Stimulated activated CD8-positive, alpha-beta memory T cell treated with anti-CD3 and anti-CD28 coated beads, Interleukin-7, amount 100 ng/mL, for 1 hour (primary cell): ENCODE measurements around the gene NPEPPS.
A peak's percentile ranks its signal among the peaks of the same experiment; 100 is the strongest.

Experiments
- DNase-seq, 2 donors: peaks; one replicate each; pipeline ENCODE4 v3.0.0-alpha.2; 2020; ENCODE audit warnings: low read depth in 2 of 2

NPEPPS gene

GRCh38 chr17:47628014-47628566, 97.2 kb downstream of the NPEPPS start:
- no peak for DNase-seq

GRCh38 chr17:47629826-47630225, 98.9 kb downstream of the NPEPPS start:
- no peak for DNase-seq

- no peak for DNase-seq
Measured at GRCh38 chr17:47630614-47631013, 99.7 kb downstream of the NPEPPS start.

- no peak for DNase-seq
Measured at GRCh38 chr17:47632991-47633390, 102.1 kb downstream of the NPEPPS start.

- no peak for DNase-seq
Measured at GRCh38 chr17:47633996-47634395, 103.1 kb downstream of the NPEPPS start.

GRCh38 chr17:47634870-47635269, 104.0 kb downstream of the NPEPPS start:
- no peak for DNase-seq

GRCh38 chr17:47635734-47636133, 104.8 kb downstream of the NPEPPS start:
- no peak for DNase-seq

GRCh38 chr17:47636273-47637030, 105.5 kb downstream of the NPEPPS start:
- no peak for DNase-seq

- DNase-seq = no peak
Measured at GRCh38 chr17:47638903-47639302, 108.0 kb downstream of the NPEPPS start.

GRCh38 chr17:47640076-47640475, 109.2 kb downstream of the NPEPPS start:
- no peak for DNase-seq

- DNase-seq = no peak
Measured at GRCh38 chr17:47641202-47641601, 110.3 kb downstream of the NPEPPS start.

GRCh38 chr17:47643116-47643515, 112.2 kb downstream of the NPEPPS start:
- no peak for DNase-seq

GRCh38 chr17:47644324-47644723, 113.4 kb downstream of the NPEPPS start:
- no peak for DNase-seq

- DNase-seq = peak; percentile 91 to 94
Measured at GRCh38 chr17:47649153-47649971, 118.5 kb downstream of the NPEPPS start, which contains the start of gene KPNB1. Gene KPNB1 (plus strand): TSS chr17:47649919. CDS start chr17:47650245, 326 bp downstream.

- DNase-seq = peak in 1 of 2 donors; percentile 14
Measured at GRCh38 chr17:47649972-47650524, 119.1 kb downstream of the NPEPPS start.

GRCh38 chr17:47650525-47651522, 119.9 kb downstream of the NPEPPS start:
- DNase-seq = peak; percentile 76 to 80

GRCh38 chr17:47651704-47652103, 120.8 kb downstream of the NPEPPS start:
- no peak for DNase-seq

- no peak for DNase-seq
Measured at GRCh38 chr17:47652570-47652969, 121.7 kb downstream of the NPEPPS start.

GRCh38 chr17:47653442-47653841, 122.5 kb downstream of the NPEPPS start:
- no peak for DNase-seq

- no peak for DNase-seq
Measured at GRCh38 chr17:47654991-47655390, 124.1 kb downstream of the NPEPPS start.

GRCh38 chr17:47660064-47660492, 129.2 kb downstream of the NPEPPS start:
- no peak for DNase-seq
